DOHH2 (cell line): ENCODE data around the gene PARVB.
A peak's percentile ranks its signal among the peaks of the same experiment; 100 is the strongest.

Source experiments
- H3F3A ChIP-seq: fragments of 200-600 bp; sonication (generic), shearing (Covaris generic); 2 replicates; pipeline ENCODE4 v1.6.0; 2016; ENCODE audit warnings: antibody characterized with exemption, mild to moderate bottlenecking; ENCODE audit not compliant: control insufficient read depth, insufficient read depth
- H3K27ac ChIP-seq: fragments of 200-600 bp; sonication (generic); 2 replicates; pipeline ENCODE4 v1.5.1; 2014; ENCODE audit warnings: low read depth, mild to moderate bottlenecking, low read length, moderate library complexity
- H3K27me3 ChIP-seq: fragments of 200-600 bp; sonication (generic); 2 replicates; pipeline ENCODE4 v1.6.1; 2014; ENCODE audit warnings: mild to moderate bottlenecking, low read length, mixed read lengths; ENCODE audit not compliant: control insufficient read depth
- H3K36me3 ChIP-seq: fragments of 200-600 bp; sonication (generic); 2 replicates; pipeline ENCODE4 v1.6.1; 2014; ENCODE audit warnings: mild to moderate bottlenecking, low read length, moderate library complexity, mixed read lengths; ENCODE audit not compliant: control insufficient read depth
- H3K4me1 ChIP-seq: fragments of 200-600 bp; sonication (generic); 2 replicates; pipeline ENCODE4 v1.6.1; 2014; ENCODE audit warnings: mild to moderate bottlenecking, low read length, mixed read lengths; ENCODE audit not compliant: control insufficient read depth
- H3K4me2 ChIP-seq: fragments of 200-600 bp; sonication (generic); 2 replicates; pipeline ENCODE4 v1.6.0; 2014; ENCODE audit warnings: mild to moderate bottlenecking, low read length, moderate library complexity
- H3K4me3 ChIP-seq: fragments of 200-600 bp; sonication (generic); 2 replicates; pipeline ENCODE4 v1.5.1; 2014; ENCODE audit warnings: mild to moderate bottlenecking, low read length, mixed read lengths
- H3K79me2 ChIP-seq: fragments of 200-600 bp; sonication (generic); 2 replicates; pipeline ENCODE4 v1.6.1; 2014; ENCODE audit warnings: mild to moderate bottlenecking, low read length, mixed read lengths; ENCODE audit not compliant: control insufficient read depth
- H3K9me2 ChIP-seq: fragments of 200-600 bp; sonication (generic); replicated peaks from 2 replicates; pipeline ENCODE4 v1.6.1; 2014; ENCODE audit warnings: mild to moderate bottlenecking, low read length, mixed read lengths; ENCODE audit not compliant: control insufficient read depth
- H3K9me3 ChIP-seq: fragments of 200-600 bp; sonication (generic); 2 replicates; pipeline ENCODE4 v1.6.1; 2014; ENCODE audit warnings: antibody characterized with exemption, low read length, mixed read lengths; ENCODE audit not compliant: control insufficient read depth, insufficient read depth
- H4K20me1 ChIP-seq: fragments of 200-600 bp; sonication (generic); 2 replicates; pipeline ENCODE4 v1.6.0; 2014; ENCODE audit warnings: low read depth, mild to moderate bottlenecking, antibody characterized with exemption, low read length, moderate library complexity; ENCODE audit not compliant: control insufficient read depth, insufficient read depth
- CTCF ChIP-seq: fragments of 200-600 bp; sonication (generic); IDR thresholded peaks from one replicate; pipeline ENCODE4 v1.5.1; 2014; ENCODE audit warnings: antibody characterized with exemption, mild to moderate bottlenecking, low read depth, low read length; ENCODE audit not compliant: poor library complexity, severe bottlenecking
- EZH2phosphoT487 ChIP-seq: fragments of 200-600 bp; sonication (generic); IDR thresholded peaks from 2 replicates; pipeline ENCODE4 v1.6.1; 2017; ENCODE audit warnings: borderline replicate concordance, mild to moderate bottlenecking, antibody characterized with exemption, low read length, moderate library complexity, mixed read lengths

Gene PARVB

GRCh38 chr22:44037519-44038375 is 13.6 kb downstream of the PARVB start:
- H3F3A ChIP-seq = peaks cover 3% of the 10 kb centered on the region
- TF ChIP-seq EZH2phosphoT487 (no peak), CTCF (no peak)
- no peak overlapping the region for H3K27ac ChIP-seq
- H3K36me3 ChIP-seq = no peaks in the 10 kb centered on the region
- no peaks in the 10 kb centered on the region for H3K9me3 ChIP-seq
- H3K27me3 ChIP-seq = peaks cover under 1% of the 10 kb centered on the region; the same call in 1 of the 2 replicates
- H3K4me3 ChIP-seq = no peak overlapping the region
- H3K4me1 ChIP-seq = peaks cover 28% of the 10 kb centered on the region
- no peaks in the 10 kb centered on the region for H3K79me2 ChIP-seq
- no peaks in the 10 kb centered on the region for H4K20me1 ChIP-seq
- no peaks in the 10 kb centered on the region for H3K9me2 ChIP-seq
- no peak overlapping the region for H3K4me2 ChIP-seq

GRCh38 chr22:44039566-44040171 is 15.6 kb downstream of the PARVB start:
- Histone ChIP-seq H3K36me3 (no peaks in the 10 kb centered on the region), H3K27me3 (peaks cover 3% of the 10 kb centered on the region; the same call in 1 of the 2 replicates), H3K4me3 (no peak overlapping the region), H3K4me1 (peaks cover 48% of the 10 kb centered on the region), H3F3A (peaks cover 7% of the 10 kb centered on the region), H4K20me1 (no peaks in the 10 kb centered on the region), H3K79me2 (no peaks in the 10 kb centered on the region), H3K9me2 (no peaks in the 10 kb centered on the region), H3K27ac (no peak overlapping the region), H3K9me3 (no peaks in the 10 kb centered on the region), H3K4me2 (no peak overlapping the region)
- TF ChIP-seq CTCF = no peak
- no peak for TF ChIP-seq EZH2phosphoT487

- no peaks in the 10 kb centered on the region for H3K79me2 ChIP-seq
- peaks cover 7% of the 10 kb centered on the region for H3F3A ChIP-seq
- TF ChIP-seq CTCF = no peak
- TF ChIP-seq EZH2phosphoT487 = no peak
- H3K4me2 ChIP-seq = peak overlapping the region; percentile 52
- H3K36me3 ChIP-seq = no peaks in the 10 kb centered on the region
- H3K9me2 ChIP-seq = no peaks in the 10 kb centered on the region
- no peaks in the 10 kb centered on the region for H3K9me3 ChIP-seq
- peak overlapping the region; percentile 53 for H3K4me3 ChIP-seq
- H4K20me1 ChIP-seq = no peaks in the 10 kb centered on the region
- peaks cover 3% of the 10 kb centered on the region; the same call in 1 of the 2 replicates for H3K27me3 ChIP-seq
- H3K27ac ChIP-seq = peak overlapping the region; percentile 89
- H3K4me1 ChIP-seq = peaks cover 55% of the 10 kb centered on the region
Observed at GRCh38 chr22:44042249-44043218, 18.4 kb downstream of the PARVB start.
